NCI-H2029 treated with DMSO at 0.1 percent for 48 hours (cell line): ENCODE results near the gene SERPINA10.

ENCODE experiments used
- DNase-seq: peaks from one replicate; lab custom pipeline; 2025; lab: John Stamatoyannopoulos, UW

The SERPINA10 gene, protein sequence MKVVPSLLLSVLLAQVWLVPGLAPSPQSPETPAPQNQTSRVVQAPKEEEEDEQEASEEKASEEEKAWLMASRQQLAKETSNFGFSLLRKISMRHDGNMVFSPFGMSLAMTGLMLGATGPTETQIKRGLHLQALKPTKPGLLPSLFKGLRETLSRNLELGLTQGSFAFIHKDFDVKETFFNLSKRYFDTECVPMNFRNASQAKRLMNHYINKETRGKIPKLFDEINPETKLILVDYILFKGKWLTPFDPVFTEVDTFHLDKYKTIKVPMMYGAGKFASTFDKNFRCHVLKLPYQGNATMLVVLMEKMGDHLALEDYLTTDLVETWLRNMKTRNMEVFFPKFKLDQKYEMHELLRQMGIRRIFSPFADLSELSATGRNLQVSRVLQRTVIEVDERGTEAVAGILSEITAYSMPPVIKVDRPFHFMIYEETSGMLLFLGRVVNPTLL

DNA sequence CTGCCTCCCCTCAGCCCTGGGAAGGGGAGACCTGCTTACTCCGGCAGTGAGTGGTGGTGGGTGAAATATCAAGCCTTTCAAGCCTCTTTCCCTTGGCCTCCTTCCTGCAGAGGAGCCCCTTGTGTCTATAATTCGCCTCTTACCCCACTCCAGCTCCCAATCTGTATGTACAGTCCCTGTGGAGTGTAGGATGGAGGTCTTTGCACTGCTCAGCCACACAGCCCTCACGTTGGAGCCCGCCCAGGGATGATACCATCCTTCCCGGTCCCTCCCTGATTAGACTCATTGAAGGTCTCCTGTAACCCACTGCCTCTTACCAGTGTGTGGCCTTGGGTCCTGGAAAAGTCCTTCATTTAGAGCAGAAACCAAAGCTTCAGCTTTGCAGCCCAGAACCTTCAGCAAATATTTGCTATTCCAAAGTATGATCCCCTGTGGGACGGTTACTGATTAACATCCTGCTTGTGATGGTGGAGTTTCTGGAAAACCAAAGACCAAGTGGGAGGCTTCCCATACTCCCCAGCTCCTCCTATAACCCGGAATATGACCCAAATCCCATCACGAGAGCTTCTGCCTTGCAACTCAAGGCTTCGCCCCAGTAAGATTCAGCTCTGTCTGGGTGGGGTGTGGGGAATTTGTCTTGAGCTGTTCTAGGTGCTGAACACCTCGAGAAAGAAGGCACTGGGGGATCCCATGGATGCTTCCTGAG is at the start of gene SERPINA10:
SERPINA10 (minus strand) TSS at position 397 of the 706 bp plus-strand sequence. CDS start 2,675 bp downstream, outside the sequence.
- no peak for DNase-seq

DNA sequence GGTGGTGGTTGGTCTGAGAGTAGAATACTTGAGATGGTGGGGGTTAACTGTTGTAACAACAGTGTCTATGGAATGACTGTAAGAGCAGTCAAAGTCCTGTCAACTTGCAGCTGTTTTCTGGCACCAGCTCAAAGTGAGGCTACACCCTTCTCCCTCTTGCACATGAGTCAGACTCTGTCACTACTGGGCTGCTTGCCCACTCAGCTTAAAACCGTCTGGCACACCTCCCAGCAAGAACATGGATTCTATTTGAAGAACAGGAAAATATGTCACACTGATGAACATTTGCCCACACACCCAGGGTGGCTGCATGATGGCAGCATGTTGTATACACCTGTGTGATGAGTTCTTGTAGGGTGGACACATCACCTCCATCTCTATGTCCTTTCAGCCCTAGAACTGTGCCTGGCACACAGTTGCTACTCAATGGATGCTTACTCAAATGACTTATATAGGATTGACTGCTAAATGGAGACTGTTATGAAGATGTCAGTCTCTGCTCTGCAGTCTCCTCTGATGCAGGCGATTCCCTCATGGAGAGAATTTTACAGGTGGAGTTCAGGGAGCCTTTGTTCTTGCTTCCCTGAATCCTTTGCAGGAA is 49.4 kb upstream of the SERPINA10 start:
- peak; percentile 81 for DNase-seq

DNA sequence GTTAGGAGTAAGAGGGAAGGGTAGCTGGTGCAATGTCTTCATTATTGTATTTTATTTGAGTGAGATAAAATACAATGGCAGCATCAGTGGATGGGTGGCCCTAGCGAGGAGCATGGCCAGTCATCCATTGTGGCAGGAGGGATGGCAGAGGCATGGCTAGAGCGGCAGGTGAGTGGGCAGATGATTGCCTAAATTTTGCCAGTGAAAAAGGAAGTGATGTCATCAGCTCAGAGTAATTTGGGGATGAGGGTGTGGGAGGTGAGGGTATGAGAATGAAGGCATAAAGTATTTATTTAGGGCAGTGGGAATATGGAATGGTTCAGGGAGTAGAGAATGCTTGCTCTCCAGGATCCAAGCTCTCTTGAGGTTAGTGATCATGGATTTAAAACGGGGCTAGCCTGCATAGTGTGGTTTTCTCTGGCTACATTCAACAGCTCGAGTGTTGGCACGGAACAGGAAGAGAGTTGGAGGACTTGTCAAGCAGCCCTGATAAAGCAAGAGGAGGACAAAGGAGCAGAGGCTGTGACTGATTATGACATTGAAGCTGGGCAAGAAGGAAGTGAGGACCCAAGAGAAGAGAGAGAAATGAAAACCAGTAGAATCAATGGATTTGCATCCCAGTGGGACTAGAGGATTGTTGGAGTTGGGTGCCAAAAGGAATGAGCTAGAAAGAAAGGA is 48.7 kb upstream of the SERPINA10 start:
- peak; percentile 33 for DNase-seq

DNA sequence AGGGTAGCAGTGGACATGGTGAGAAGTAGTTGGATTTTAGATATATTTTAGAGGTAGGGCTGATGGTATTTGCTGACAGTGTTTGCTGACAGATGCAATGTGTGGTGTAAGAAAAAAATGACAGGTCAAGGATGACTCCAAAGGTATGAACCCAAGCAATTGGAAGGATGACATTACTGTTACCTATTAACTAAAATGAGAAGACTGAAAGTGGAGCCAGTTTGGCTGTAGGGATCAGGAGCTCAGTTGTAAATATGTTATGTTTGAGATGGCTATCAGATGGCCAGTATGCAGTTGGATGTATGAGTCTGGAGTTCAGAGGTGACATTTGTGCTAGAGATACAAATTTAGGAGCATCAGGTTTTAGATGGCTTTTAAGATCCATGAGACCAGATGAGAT is 47.5 kb upstream of the SERPINA10 start:
- no peak for DNase-seq

DNA sequence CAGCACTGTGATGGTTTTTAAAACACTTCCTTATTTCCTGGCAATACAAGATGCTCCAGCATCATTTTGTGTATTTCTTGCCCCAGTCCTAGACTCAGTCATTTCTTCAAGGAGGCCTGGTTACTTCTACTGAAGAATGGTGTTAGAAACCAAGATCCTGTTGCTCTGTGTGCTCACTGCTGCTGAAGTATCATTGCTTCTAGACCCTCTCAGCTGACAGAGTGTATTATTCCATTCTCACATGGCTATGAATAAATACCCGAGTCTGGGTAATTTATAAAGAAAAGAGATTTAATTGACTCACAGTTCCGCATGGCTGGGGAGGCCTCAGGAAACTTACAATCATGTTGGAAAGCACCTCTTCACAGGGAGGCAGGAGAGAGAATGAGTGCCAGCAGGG is 45.0 kb upstream of the SERPINA10 start:
- DNase-seq: no peak

DNA sequence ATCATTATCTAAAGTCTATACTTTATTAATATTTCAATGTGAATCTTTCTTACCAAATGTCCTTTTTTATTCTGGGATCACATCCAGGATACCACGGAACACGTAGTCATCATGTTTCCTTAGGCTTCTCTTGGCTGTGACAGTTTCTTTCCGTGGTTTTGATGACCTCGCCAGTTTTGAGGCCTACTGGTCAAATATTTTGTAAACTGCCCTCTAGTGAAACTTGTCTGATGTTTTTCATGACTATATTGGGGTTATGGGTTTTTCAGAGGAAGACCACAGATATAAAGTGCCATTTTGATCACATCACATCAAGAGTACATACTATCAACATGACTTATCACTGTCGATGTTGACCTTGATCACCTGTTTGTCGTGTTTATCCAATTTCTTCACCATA is 44.2 kb upstream of the SERPINA10 start:
- no peak for DNase-seq

DNA sequence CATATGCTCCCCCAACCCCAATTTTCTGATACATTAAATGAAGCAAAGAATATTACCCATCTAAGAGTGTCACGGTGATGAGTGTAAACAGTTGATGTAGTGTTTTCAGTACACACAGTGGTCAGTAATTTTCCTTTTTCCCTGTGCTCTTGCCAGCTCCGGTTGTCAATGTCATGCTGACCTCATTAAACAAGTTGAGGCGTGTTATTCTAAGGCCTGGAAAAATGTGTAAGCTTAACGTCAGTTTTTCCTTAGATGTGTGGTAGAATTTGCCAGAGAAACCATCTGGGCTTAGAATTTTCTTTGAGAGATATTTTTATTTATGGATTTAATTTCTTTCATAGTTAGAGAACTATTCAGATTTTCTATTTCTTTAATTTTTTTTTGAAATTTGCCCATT is 41.8 kb upstream of the SERPINA10 start:
- DNase-seq: no peak

DNA sequence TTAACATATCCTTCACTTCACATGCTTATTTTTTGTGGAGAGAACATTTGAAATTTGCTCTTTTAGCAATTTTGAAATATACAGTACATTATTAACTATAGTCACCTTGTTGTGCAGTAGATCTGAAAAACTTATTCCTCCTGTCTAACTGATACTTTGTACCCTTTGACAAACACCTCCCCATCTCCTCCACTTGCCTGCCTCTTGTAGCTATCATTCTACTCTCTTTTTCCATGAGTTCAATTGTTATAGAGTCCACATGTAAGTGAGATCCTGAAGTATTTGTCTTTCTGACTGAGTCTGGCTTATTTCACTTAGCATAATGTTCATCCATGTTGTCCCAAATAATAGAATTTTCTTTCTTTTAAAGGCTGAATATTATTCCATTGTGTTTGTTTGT is 39.5 kb upstream of the SERPINA10 start:
- no peak for DNase-seq

DNA sequence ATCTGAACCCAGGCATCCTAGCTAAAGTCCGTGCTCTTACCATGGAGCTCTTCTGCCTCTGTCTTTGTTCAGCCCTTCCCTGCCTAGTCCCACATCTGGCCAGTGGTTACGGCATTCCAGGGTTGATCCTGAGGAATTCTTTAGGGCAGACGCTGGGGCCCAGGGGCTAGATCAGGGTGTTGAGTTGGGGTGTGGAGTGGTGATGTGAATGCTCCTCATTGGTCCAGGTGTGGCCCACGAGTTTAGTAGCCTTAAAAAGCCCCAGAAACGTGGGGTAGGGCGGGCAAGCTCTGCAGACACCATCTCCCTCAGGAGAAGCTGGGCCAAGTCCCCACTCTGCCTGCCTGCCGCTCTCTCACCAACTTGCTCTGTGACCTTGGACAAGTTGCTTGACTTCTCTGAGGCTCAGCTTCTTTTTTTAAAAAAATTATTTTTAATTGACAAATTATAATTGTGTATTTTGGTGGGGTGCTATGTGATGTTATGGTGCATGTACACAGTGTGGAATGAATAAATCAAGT is 39.1 kb upstream of the SERPINA10 start:
- no peak for DNase-seq

DNA sequence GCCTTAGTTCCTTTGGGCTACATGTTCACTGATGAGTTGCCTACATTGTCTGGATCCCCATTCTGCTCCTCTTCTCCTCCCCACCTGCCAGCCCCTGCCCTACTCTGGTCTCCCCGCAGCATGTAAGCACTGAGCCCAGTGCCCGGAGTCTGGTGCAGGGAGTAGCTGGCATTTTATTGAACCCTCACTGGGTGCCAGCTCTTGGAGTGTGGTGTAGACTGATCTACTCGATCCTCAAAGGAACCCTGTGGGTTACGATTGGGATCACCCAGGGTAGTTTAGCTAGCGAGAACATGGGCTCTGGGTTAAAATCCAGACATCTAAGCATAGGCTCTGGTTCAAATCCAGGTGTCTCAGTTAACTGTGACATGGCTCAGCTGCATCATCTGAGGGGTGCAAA is 38.4 kb upstream of the SERPINA10 start:
- DNase-seq: no peak

DNA sequence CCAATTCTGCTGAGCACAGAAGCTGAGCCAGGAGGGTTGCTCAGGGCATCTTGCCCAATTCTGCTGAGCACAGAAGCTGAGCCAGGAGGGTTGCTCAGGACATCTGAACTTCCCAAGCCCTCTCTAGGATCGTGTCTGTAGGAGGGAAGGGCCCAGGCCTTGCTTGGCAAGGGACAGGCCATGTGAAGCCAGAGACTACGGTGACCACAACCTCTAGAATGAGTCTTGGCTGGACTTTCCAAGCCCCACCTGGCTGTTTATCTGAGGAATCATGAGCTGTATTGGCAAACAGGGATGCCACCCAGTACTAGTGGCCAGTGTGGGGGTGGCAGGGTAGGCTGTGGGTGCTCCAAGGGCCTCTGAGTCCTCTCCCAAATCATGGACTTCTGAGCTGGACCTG is 37.8 kb upstream of the SERPINA10 start:
- DNase-seq: no peak

DNA sequence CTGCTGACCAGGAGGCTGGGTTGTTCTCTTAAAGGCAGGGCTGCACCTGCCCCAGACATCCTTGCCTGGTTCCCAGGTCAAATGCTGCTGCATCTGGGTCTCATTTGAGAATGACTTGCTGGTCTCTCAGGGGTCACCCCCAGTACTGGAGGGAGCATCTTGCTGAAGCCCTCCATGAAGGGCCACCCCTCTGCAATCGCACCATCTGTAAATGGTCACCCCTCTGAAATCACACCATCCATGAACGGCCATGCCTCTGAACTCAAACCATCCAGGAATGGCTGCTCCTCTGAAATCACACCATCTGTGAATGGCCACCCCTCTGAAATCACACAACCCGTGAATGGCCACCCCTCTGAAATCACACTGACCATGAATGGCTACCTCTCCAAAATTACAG is 37.4 kb upstream of the SERPINA10 start:
- no peak for DNase-seq

DNA sequence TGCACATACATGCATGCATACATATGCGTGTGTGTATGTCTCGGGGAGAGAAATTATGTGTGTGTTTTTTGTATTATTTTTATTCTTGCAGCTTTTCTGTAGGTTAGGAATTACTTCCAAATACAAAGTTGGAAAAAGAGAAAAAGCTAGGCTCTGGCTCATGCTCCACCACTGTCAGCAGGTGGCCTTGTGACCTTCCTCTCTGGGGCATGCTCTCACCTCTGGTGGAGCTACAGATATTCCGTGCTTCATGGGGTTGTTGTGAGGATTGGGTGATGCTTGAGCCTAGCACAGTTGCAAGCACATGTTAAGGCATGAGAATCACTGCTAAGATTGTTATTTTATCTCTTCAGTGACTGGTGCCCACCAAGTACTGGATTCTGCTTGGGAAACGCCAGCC is 36.8 kb upstream of the SERPINA10 start:
- no peak for DNase-seq

DNA sequence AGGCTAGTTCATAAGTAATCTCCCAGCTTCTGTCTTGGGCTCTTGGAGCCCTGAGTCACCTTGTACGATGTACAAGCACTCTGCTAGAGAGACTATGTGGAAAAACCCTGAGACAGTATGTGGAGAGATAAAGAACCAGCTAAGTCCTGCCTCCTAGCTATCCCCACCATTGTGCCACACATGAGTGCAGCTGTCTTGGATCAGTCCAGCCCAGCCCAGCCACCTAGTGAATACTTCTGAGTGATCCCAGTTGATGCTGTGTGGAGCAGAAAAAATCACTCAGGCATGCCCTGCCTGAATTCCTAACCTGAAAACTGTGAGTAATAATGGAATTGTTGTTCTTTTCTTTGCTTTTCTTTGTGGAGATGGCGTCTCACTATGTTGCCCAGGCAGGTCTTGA is 35.1 kb upstream of the SERPINA10 start:
- no peak for DNase-seq

DNA sequence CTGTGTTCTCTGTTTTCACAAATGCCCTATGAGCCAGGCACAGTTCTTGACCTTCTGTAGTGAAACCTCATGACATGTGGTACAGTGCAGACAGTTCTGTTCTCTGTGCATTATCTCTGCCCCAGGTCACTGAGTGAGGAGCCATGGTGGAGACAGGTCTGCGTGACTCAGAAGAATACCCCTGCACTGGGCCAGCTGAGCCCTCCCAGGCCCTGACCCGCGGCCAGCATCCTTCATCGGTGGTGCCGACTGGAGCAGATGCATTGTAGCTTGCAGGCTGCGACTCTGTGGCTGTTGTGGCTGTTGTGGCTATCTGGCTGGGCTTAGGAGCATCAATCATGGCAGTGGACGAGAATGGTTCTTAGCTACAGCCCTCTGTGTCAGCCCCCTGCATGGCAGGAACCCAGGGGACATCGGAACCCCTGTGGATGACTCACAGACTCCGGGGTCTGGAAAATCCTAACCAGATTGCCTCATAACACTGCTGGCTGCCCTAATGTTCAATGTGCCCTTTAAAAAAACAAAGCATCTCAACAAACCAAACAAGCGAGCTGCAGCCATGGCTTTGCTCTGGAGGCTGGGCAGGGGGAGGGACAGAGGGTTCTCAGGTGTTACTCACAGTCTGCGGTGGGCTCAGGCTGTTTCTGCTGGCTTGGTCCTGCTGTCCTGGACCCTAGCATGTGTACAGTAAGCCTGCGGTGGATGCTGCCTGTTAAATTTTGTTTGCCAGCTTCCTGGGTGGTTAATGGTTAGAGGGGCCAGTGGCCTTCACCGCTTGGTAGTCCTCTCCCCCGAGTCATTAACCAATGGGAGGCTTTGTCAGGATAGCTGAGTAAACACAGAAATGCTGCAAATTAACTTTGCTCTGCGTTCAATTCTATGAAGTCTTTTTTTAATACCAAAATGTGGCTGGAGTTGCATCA is 29.8 kb upstream of the SERPINA10 start, which contains the start of gene SERPINA6:
SERPINA6 (minus strand) TSS at position 689 of the 923 bp plus-strand sequence. CDS start 8,688 bp downstream, outside the sequence.
- DNase-seq: no peak

DNA sequence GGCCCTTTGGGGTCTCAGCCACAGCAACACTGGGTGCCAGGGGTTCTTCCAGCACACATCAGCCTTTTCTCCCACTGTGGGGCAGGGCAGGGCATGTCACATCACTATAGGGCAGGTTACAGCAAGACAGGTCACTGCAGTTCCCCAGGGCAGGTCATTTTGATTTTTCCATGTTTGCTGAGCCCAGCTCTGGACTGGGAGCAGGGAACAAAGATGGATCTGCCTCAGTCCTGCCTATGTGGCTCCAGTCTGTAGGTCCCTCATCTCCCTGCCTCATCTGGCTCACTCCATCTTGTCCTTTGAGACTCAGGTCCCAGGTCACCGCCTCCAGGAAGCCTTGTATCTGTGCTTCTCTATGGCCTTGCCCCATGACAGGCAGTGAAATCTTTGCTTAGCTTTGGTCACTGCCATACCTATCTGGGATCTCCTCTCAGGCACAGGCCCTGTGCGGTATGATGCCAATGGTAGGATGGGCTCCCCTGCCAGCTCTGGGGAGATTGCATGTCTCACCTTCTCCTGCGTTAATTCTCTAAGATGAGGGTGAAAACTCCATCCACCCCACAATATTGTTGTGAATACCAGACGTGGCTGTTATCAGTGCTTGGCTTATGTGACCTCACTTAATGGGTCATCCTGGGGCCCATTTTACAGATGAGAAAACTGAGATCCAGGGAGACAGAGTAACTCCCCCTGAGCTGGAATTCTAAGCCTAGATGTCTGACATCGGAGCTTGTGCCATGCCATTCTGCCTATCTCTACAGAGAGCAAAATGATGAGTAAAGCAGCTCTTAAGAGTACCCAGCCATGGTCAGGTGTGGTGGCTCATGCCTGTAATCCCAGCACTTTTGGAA is 28.6 kb upstream of the SERPINA10 start:
- no peak for DNase-seq

DNA sequence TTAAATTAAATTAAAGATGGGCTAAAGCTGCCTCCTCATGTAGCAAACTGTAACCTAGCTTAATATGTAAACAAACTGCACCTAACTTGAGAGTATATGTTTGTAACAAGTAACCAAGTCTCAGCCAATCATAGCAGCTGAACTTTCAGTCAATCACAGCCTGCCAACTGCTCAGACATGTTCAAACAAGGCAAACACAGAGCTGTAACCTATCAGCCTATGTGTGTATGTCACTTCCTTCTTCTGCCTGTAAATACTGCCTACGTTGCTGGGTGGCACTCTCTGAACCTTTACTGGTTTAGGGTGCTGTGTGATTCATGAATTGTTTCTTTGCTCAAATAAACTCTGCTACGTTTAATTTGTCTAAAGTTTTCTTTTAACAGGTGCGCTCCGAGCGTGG is 27.2 kb upstream of the SERPINA10 start:
- DNase-seq: no peak

DNA sequence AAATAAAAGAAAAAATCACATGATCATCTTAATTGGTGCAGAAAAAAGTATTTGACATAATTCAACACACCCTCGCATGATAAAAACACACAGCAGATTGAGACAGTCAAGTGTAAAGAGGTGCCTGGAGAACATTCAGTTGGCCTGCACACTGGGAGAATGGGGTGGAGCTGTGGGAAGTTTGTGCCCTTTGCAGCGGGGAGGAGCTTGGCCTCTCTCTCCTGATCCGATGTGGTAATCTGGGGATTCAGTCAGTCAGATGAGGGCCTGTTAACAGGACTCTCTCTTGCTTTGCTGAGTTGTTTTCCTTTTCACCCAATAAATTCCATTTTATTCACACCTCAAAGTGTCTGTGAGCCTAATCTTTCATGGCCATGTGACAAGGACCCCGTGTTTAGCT is 24.2 kb upstream of the SERPINA10 start:
- DNase-seq: no peak

DNA sequence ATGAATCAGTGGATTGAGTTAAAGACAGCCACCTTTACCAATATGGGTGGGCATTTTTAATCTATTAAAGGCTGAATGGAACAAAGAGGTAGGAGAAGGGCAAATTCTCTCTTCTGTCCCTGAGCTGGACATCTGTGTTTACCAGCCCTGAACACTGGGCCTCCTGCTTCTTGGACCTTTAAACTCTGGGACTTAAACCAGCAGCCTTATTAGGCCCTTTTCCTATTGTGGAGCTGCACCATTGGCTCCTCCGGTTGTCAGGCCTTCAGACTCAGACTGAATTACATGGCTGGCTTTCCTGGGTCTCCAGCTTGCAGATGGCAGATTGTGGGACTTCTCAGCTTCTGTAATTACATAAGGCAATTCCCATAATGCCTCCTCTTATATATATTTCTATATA is 23.6 kb upstream of the SERPINA10 start:
- no peak for DNase-seq

DNA sequence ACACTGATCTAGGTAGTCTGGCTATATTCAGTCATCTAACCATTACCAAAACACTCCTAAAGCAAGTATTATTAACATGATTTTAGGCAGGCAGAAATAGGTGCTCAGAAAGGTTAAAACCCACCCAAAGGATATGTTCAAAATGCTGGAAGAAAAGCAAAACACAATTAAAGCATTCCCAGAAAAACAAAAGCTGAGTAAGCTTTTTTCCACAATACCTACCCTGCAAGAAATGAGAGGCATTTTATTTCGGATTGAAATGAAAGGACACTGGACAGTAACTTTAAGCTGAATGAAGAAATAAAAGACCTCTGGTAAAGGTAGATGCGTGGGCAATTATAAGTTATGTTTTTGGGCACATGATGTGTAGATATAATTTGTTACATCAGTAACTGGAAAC is 21.8 kb upstream of the SERPINA10 start:
- DNase-seq: no peak
